Measurements from ENCODE around the gene ELF1. TPM values are rescaled to one million over a fixed set of nuclear protein-coding genes. Genes with fewer than 3 reads are reported as not detected.

Gene ELF1
- total and polyA plus RNA-seq, 2 experiments from 2014 or later, result 22.2 to 36.8 TPM

DNA sequence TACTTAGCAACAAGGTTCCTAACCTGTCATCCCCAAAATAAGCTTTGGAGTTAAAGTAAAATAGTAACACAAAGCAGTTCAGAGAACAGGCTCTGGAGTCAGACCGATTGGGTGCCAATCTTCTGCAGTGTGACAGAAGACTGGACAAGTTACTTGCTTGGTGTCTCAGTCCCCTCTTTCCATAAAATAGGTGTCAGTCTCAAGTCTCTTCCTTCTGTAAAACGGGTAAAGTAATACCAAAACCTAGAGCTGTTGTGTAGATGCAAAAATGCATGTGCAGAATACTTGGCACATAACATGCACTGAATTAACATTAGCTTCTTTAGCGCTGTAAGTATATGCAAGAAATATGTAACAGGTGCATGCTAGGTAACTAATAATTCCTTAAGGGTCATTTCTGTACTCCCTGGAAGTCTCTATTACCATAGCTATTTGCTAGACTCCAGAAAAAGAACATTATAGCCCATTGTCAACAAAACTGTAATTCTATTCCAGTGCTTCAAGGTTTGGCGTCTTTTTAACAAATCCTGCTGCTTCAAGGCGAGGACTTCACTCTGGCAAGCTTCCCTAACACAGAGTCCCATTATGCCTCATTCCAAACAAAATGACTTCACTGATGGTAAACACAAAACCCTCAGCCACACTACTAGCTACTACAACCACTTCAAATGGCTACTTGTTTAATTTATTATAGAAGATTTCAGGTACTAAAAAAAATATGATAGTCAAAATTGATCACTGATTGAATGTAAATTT, 32.8 kb downstream of the ELF1 start:
- Histone ChIP-seq H3K36me3 (no peaks in the 10 kb centered on the region), H3K27me3 (no peaks in the 10 kb centered on the region), H3K9me3 (ENCODE audit: low read depth) (no peaks in the 10 kb centered on the region), H3K4me3 (no peak overlapping the region), H3K4me1 (ENCODE audit: low read depth) (peaks cover 12% of the 10 kb centered on the region), H3K27ac (no peak overlapping the region)
- TF ChIP-seq, protein P1, sequence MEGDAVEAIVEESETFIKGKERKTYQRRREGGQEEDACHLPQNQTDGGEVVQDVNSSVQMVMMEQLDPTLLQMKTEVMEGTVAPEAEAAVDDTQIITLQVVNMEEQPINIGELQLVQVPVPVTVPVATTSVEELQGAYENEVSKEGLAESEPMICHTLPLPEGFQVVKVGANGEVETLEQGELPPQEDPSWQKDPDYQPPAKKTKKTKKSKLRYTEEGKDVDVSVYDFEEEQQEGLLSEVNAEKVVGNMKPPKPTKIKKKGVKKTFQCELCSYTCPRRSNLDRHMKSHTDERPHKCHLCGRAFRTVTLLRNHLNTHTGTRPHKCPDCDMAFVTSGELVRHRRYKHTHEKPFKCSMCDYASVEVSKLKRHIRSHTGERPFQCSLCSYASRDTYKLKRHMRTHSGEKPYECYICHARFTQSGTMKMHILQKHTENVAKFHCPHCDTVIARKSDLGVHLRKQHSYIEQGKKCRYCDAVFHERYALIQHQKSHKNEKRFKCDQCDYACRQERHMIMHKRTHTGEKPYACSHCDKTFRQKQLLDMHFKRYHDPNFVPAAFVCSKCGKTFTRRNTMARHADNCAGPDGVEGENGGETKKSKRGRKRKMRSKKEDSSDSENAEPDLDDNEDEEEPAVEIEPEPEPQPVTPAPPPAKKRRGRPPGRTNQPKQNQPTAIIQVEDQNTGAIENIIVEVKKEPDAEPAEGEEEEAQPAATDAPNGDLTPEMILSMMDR (IDR thresholded peaks at IDR 0.05; ENCODE audit: low read depth, low read length), result no peak
- peak in 1 of 2 donors; percentile 32 for DNase-seq (ENCODE audit: low read depth in 1 of 2, low spot score in 1 of 2)

DNA sequence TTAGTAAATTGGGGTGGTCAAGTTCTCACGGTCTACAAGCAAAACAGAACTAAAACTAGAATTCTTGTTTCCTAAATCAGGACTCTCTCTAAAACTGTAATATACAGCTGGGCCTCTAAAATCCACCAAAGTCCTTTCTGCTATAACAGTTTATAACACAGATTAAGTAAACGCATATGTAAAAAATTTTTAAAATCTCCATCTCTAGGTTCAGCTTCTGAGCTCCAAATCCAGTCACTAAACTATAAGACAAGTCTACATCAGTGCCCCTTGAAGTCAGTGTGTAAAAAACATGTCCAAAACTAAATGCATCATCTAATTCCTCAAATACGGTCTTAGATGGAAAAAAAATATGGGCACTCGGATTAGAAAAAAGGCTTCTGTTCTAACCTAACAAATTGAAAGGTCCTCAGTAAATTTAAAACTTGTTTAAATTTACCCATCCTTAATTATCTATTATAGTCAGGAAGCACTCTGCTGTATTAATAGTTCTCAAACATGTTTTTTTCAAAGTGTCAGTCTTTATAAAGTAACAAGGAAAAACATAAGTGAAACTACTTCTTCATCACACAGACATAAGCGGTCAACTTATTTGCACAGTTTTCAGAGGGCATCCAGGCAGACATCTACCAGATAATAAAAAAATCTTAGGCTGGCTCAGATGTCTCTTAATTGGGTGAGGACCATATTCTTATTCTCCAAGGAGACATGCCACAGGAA, 33.6 kb downstream of the ELF1 start:
- DNase-seq (ENCODE audit: low read depth in 1 of 2, low spot score in 1 of 2), result no peak
- peaks cover 12% of the 10 kb centered on the region for H3K4me1 ChIP-seq (ENCODE audit: low read depth)
- TF ChIP-seq, protein P1 (IDR thresholded peaks at IDR 0.05; ENCODE audit: low read depth, low read length), result no peak

DNA sequence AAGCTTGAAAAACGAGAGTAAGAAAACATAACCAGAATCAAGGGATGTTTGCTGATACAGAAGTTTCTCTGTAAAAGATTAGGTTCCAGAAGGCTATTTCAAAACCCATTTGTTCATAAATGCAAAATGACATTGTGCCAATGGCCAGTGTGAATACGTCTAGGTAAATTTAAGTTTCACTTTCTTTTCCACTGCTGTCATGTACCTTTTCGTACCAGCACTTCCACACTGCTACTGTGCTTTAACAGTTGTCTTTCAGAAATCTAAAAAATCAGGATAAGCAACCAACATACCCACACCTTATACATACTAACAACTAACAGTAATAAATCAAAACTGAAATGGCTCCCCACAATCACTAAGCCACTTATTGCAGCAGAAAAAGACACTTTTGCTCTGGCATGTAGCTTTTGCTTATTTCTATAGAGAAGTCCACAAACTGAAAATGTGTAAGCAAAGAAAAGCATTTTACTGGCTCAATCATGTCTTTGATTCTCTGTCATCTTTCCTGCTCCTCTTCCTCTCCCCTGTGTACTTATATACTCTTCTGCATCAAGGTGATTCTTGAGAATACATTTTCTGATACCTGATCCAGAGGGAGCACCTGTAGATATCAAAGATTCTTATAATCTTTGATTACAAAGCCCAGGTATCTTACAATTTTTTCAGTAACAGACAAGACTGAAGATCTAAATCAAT, 34.3 kb downstream of the ELF1 start:
- Histone ChIP-seq H3K4me3 (no peak overlapping the region), H3K4me1 (ENCODE audit: low read depth) (peaks cover 12% of the 10 kb centered on the region), H3K36me3 (peaks cover 3% of the 10 kb centered on the region), H3K27ac (no peak overlapping the region), H3K9me3 (ENCODE audit: low read depth) (no peaks in the 10 kb centered on the region), H3K27me3 (no peaks in the 10 kb centered on the region)
- TF ChIP-seq, protein P1 (IDR thresholded peaks at IDR 0.05; ENCODE audit: low read depth, low read length), result no peak
- DNase-seq (ENCODE audit: low read depth in 1 of 2, low spot score in 1 of 2), result peak in 1 of 2 donors; percentile 19

More for the DNA sequence above, 33.6 kb downstream of the ELF1 start:
- H3K27me3 ChIP-seq, result no peaks in the 10 kb centered on the region
- H3K27ac ChIP-seq, result no peak overlapping the region
- H3K9me3 ChIP-seq (ENCODE audit: low read depth), result no peaks in the 10 kb centered on the region
- no peak overlapping the region for H3K4me3 ChIP-seq
- no peaks in the 10 kb centered on the region for H3K36me3 ChIP-seq

DNA sequence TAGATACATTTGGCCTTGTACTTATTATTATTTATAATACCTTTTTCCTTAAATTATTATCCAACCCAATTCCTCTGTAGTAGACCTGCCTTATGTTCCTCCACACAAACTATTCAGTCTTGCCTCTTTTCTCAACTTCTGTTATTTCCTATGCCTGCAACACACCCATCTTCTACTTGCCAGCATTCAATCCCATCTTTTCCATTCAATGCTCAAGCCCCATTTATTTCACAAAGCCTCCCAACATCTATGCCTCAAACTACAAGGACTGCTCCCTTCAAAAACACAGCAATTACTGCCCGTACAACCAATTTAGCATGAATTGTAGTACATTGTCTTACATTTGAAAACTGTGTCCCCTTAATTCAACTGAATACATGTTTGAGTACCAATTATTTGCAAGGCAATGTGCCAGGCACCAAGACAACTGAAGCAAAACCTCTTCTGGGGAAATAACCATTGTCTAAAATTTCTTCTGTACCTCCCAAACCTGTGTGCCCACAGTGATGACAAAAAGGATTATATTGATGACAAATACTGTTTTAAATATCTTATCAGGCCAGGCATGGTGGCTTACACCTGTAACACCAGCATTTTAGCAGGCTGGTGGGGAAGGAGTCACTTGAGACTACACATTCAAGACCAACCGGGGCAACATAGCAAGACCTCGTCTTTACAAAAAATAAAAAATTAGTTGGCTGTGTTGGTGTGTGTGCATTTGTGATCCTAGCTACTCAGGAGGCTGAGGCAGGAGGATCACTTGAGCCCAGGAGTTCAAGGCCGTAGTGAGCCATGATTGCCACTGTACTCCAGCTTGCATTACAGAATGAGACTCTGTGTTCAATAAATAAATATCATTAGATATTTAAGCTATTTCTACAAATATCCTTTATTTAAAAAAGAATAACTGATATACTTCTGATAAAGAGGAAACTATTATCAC, 35.1 kb downstream of the ELF1 start:
- DNase-seq (ENCODE audit: low read depth in 1 of 2, low spot score in 1 of 2), result no peak
- Histone ChIP-seq H3K27me3 (no peaks in the 10 kb centered on the region), H3K27ac (no peak overlapping the region), H3K4me1 (ENCODE audit: low read depth) (peaks cover 12% of the 10 kb centered on the region), H3K4me3 (no peak overlapping the region), H3K36me3 (peaks cover 3% of the 10 kb centered on the region), H3K9me3 (ENCODE audit: low read depth) (no peaks in the 10 kb centered on the region)
- TF ChIP-seq, protein P1 (IDR thresholded peaks at IDR 0.05; ENCODE audit: low read depth, low read length), result no peak

DNA sequence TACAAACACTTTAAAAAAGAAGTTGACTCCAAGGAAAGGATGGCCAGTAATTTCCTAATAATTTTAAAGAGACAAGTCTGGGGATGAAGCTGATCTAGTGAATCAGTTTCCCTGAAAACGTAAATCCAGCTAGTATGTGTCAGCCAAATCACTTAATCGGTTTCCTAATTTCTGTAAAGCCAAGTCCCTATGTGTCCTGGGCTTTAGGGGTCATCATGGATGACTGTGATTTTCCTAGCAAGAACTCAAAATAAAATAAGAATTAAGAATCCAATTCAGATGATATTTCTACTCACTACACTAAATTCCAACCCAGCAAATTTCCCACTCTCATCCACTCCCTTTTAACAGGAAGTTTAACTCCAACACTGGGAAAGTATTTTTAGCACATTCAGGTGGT, 35.9 kb downstream of the ELF1 start:
- no peaks in the 10 kb centered on the region for H3K27me3 ChIP-seq
- TF ChIP-seq, protein P1 (IDR thresholded peaks at IDR 0.05; ENCODE audit: low read depth, low read length), result no peak
- peak in 1 of 2 donors; percentile 34 for DNase-seq (ENCODE audit: low read depth in 1 of 2, low spot score in 1 of 2)
- peaks cover 3% of the 10 kb centered on the region for H3K36me3 ChIP-seq
- H3K4me1 ChIP-seq (ENCODE audit: low read depth), result peaks cover 12% of the 10 kb centered on the region
- no peaks in the 10 kb centered on the region for H3K9me3 ChIP-seq (ENCODE audit: low read depth)
- peak overlapping the region; percentile 19 for H3K4me3 ChIP-seq
- H3K27ac ChIP-seq, result peak overlapping the region; percentile 61

Measured in cardiac muscle cell (in vitro differentiated cells and primary cell).